ENCODE data around the gene CROCC.

The CROCC gene

DNA sequence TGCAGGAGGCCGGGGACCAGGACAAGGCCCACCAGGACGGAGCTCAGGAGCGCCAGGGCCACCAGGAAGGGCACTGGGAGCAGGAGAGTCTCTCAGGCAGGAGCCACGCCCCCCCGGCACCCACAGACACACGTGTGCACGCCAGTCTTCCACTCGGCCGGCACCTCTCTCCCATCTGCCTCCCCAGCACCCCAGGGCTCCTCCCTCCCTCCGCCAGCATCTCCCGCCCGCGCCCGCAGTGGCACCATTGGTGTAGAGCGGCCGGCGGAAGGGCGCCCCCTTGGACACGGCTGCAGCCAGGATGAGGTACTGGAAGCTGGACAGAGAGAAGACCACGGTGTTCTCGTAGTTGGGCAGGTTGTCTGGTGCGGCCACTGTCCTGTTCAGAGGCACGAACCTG is 64.8 kb downstream of the CROCC start:
- no peak for DNase-seq (ENCODE audit: low spot score)

GRCh38 chr1:16986962-16987361 is 65.2 kb downstream of the CROCC start:
- no peak for DNase-seq (ENCODE audit: low spot score)

DNA sequence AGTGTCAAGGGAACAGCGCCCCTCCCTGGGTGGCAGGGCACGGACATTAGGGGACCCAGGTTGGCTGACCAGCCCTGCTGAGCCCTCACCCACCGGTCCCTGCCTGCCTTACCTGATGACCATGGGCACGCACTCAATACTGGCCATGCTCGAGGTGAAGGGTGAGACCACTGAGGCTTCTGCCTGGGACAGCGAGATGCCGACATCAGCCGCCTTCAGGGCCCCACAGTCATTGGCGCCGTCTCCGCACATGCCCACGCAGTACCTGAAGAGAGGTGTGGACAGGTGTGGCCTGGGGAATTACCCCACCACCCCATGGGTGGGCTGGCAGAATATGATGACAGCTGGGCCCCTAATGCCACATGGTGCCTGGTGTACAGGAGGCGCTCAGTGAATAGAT is 66.5 kb downstream of the CROCC start:
- no peak for DNase-seq (ENCODE audit: low spot score)

DNA sequence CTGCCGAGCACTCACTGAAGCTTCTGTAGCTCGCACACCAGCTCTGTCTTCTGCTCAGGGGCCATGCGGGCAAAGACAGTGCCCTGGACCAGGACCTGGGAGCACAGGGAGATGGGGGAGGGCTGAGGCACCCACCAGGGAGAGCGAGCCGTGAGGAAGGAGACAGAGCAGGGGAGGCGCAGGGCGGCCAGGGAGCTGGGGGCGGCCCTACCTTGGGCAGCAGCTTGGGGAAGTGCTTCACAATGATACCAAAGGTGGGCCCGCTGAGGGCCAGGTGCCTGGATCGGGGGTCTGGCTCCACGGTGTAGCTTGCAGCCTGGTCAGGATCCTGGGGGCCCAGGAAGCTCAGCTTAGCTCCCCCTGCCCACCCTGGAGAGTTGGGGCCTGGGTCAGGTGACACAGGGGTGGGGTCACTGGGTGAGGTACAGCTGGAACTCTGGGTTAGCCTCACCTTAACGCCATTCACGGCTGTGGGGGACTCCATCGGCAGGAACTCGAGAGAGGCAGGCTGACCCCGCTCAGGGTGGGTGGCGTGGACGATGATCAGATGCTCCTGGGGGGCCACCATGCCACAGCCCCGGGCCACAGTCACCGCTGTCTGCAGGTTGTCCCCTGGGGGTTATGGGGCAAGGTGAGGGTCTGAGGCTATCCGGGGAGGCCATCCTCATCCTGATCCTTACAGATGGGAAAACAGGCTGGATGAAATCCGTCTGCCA is 68.1 kb downstream of the CROCC start:
- DNase-seq (ENCODE audit: low spot score), result no peak

DNA sequence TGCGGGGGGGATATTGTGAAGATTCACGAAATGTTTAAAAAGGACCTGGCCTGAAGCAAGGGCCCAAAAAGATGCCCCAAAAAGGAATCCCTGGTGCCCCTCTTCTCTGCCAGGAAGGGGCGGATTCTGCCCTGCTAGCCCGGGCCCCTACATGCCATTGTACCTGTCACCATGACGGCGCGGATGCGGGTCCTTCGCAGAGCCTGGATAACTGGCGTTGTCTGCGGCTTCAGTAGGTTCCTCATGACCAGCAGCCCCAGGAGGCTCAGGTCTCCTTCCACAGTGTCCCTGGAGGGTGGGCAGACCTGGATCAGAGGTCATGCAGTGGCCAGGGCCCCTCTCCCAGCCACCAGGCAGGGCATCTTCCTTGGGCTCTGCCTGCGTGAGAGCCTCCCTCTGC is 69.8 kb downstream of the CROCC start:
- no peak for DNase-seq (ENCODE audit: low spot score)

- no peak for DNase-seq (ENCODE audit: low spot score)
Measured at GRCh38 chr1:16992102-16992501, 70.4 kb downstream of the CROCC start.

DNA sequence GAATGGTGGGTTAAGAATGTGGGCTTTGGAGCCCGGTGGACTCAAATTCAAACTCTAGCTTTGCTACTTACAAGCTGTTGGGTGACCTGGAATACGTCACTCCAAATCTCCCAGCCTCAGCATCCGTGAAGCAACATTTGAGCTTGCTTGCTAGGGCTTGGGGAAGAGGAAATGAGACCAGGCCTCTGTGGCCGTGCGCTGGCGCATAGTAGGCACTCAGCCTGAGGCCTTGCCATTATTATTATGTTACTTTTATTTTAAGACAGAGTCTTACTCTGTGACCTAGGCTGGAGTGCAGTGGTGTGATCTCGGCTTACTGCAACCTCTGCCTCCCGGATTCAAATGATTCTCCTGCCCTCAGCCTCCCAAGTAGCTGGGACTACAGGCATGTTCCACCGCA is 70.9 kb downstream of the CROCC start:
- DNase-seq (ENCODE audit: low spot score), result no peak

DNA sequence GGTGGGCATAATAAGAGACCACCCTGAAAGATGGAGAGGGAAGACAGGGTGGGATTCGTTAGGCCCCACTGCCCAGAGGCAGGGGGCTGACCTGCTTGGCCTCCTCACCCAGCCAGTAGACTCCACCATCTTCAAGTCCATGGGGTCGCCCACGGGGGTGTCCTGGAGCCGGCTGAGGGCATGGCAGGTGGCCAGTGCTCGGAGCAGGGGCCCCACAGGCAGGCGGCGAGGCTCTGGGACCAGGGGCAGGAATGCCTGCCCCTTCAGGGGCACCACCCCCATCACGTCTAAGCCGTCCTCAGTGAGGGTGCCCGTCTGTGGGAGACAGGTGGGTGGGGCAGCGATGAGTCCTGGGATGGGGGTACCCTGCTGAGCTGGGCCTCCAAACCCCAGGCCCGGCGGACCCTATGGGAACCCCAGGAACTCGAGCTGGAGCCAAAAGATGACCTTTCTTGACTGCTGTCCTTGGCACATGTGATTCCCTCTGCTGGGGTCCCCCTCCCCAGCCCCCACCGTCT is 71.8 kb downstream of the CROCC start:
- DNase-seq (ENCODE audit: low spot score), result no peak

DNA sequence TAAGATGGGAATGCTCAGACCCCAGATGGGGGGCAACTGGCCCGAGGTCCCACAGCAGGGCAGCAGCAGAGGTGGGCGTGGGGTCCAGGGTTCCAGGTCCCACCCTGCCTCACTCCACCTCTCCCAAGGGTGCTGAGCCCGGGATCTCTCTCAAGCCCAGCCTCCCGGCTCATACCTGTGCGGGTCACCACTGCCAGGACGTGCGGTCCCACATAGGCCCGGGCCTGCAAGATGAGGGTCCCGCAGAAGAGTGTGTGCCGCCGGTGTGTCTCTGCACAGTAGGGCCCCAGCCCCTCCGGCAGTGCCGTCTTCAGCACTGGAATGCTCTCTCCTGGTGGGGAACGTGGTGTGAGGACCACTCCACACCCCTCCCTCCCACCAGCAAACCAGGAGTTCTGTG is 75.1 kb downstream of the CROCC start:
- DNase-seq (ENCODE audit: low spot score), result no peak

DNA sequence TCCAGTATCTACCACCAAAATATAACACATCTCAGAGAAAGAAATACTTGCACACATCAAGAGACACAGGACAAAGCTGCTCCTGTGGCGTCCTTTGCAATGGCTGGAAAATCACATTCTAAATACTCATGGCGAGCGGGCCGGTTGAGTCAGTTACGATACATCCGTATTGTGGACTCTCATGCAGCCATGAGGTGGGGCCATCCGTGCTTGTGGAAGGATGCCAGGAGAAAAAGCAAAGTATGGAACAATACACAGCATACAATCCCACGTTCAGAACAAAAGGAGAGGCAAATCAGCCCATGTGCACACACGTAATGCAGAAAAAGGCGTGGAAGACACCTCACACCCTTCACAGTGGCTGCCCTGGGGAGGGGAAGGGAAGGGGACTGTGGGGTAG is 76.9 kb downstream of the CROCC start:
- no peak for DNase-seq (ENCODE audit: low spot score)

DNA sequence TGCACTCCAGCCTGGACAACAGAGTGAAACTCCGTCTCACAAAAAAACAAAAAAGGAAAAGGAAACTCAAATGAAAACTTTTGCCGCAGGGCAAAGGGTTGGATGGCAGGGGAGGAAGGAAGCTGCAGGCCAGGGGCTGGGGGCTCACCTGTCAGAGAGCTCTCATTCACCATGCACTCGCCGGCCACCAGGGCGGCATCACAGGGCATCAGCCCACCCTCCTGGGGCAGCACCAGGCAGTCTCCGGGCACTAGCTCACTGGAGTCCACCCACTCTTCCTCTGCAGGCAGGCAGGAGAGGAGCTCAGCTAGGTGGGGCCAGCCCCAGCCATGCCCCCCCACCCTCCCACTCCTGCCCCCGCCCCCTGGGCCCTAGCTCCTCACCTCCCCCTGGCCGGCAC is 78.1 kb downstream of the CROCC start:
- DNase-seq (ENCODE audit: low spot score), result no peak

GRCh38 chr1:17001760-17002523 is 80.2 kb downstream of the CROCC start:
- DNase-seq (ENCODE audit: low spot score), result no peak

GRCh38 chr1:17002524-17002902 is 80.8 kb downstream of the CROCC start:
- DNase-seq (ENCODE audit: low spot score), result no peak

GRCh38 chr1:17004466-17005364 is 83.0 kb downstream of the CROCC start:
- no peak for DNase-seq (ENCODE audit: low spot score)

DNA sequence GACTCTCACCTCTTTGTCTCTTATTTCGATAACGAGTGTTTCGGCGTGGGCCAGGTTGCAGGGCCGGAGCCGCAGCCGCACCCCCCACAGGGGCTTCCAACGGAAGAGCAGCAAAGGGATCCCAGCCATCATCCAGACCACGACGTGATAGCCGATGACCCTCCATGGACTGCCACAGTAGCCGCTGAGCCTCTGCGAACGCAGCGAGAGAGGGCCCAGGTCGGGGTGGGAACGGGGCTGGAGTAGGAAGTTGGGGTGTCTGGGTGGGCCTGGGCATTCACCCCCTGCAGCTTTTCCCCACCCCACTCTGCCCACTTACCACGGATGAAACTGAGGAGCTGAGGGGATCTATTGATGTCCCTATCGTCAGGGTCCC is 83.6 kb downstream of the CROCC start:
- no peak for DNase-seq (ENCODE audit: low spot score)

GRCh38 chr1:17007121-17007520 is 85.4 kb downstream of the CROCC start:
- no peak for DNase-seq (ENCODE audit: low spot score)

GRCh38 chr1:17008208-17008855 is 86.6 kb downstream of the CROCC start:
- no peak for DNase-seq (ENCODE audit: low spot score)

- no peak for DNase-seq (ENCODE audit: low spot score)
Measured at GRCh38 chr1:17009706-17010105, 88.0 kb downstream of the CROCC start.

- no peak for DNase-seq (ENCODE audit: low spot score)
Measured at GRCh38 chr1:17011092-17011438, 89.3 kb downstream of the CROCC start.

- peak; percentile 86 for DNase-seq (ENCODE audit: low spot score)
Measured at GRCh38 chr1:17011439-17012307, 89.9 kb downstream of the CROCC start, which contains the start of gene ATP13A2. TSS of gene ATP13A2 (minus strand) at chr1:17011928. CDS start at chr1:17011738, 190 bp downstream.

Data from CD4-positive, alpha-beta T cell treated with Interleukin-6 at 100 ng/mL for 8 hours (primary cell).